Heart right ventricle (tissue), 16 donors: ENCODE measurements around the gene EZH1. TPM values are rescaled to one million over a fixed set of nuclear protein-coding genes. Genes with fewer than 3 reads are reported as not detected.

Source experiments
- ATAC-seq, 8 donors: fragments of 200-7000 bp; cut with Tn5 transposase; one replicate each; pipeline ENCODE4 v1.9.1; 2020; ENCODE audit warnings: mild to moderate bottlenecking in 8 of 8, moderate library complexity in 8 of 8, moderate number of reproducible peaks in 1 of 8
- DNase-seq, 2 donors: peaks; one replicate each; pipeline ENCODE4 v3.0.0-alpha.2; 2020
- H3K27ac ChIP-seq, 10 donors: fragments of 200-600 bp; sonication (generic) in 2 of 10; one replicate each; pipeline versions ENCODE4 v1.5.0 to v1.8.0; 2020 to 2022; ENCODE audit warnings: mild to moderate bottlenecking in 3 of 10
- H3K27me3 ChIP-seq, 7 donors: fragments of 200-600 bp; one replicate each; pipeline ENCODE4 v1.8.0; 2021 to 2022; ENCODE audit warnings: mild to moderate bottlenecking in 2 of 7
- H3K36me3 ChIP-seq, 9 donors: fragments of 200-600 bp; sonication (generic) in 1 of 9; one replicate each; pipeline versions ENCODE4 v1.5.0 to v1.8.0; 2020 to 2022; ENCODE audit warnings: mild to moderate bottlenecking in 2 of 9
- H3K4me1 ChIP-seq, 9 donors: fragments of 200-600 bp; sonication (generic) in 1 of 9; one replicate each; pipeline versions ENCODE4 v1.5.0 to v1.8.0; 2020 to 2022; ENCODE audit warnings: mild to moderate bottlenecking in 4 of 9
- H3K4me3 ChIP-seq, 10 donors: fragments of 200-600 bp; sonication (generic) in 2 of 10; one replicate each; pipeline versions ENCODE4 v1.5.0 to v1.8.0; 2020 to 2022; ENCODE audit warnings: mild to moderate bottlenecking in 7 of 10, moderate library complexity in 2 of 10
- H3K9me3 ChIP-seq, 11 donors: fragments of 200-600 bp in 10 of 11; sonication (generic) in 2 of 11; one replicate each; pipeline versions ENCODE4 v1.5.0 to v1.8.0; 2013 to 2022; ENCODE audit warnings: mild to moderate bottlenecking in 2 of 11, control low read depth in 1 of 11, moderate library complexity in 1 of 11
- CTCF ChIP-seq, 9 donors: fragments of 200-600 bp; sonication (generic) in 2 of 9; IDR thresholded peaks; one replicate each; pipeline versions ENCODE4 v1.5.0 to v1.8.0; 2021 to 2022; ENCODE audit warnings: antibody characterized with exemption in 9 of 9, mild to moderate bottlenecking in 5 of 9, moderate library complexity in 1 of 9
- WGBS, 2 donors: extraction: QIAGEN DNeasy Blood & Tissue Kit; methylation state at CpG; one replicate each; pipeline ENCODE4 v1.1.7; 2013; ENCODE audit warnings: inconsistent platforms in 1 of 2; 5-methylcytosine and 5-hydroxymethylcytosine counted together
- intact Hi-C, 10 donors: fragments of 100-400 bp; cut with DNase I; formaldehyde crosslinking; loops; one replicate each; pipeline versions ENCODE4 v1.11.1 to v1.14.2; 2022
- polyA plus RNA-seq, 2 donors: library from polyadenylated mRNA; stranded (reverse); fragments of 200-250 nt; gene quantifications; one replicate each; pipeline ENCODE4 v1.2.3, GENCODE V29; 2013
- total RNA-seq, 10 donors: library from RNA; stranded (reverse); fragmentation: NEBNext Ultra II Directional in 3 of 10; extraction: Animal tissue kit (Norgen Biotek cat#: 25700) in 3 of 10; gene quantifications; one replicate each; pipeline versions ENCODE4 v1.2.1 to v1.2.4, GENCODE V29; 2021 to 2023
- donor health status: Arrhythmogenic right ventricular cardiomyopathy.
- donor health status: ischemic (EF 13 %, LVEDD 7.1; RV severe dilation, severe dysfunction).
- donor health status: healthy with polysubstance abuse.
- donor health status: DM: no; HTN: yes; CAD: no.
- donor health status: DM: no; HTN: no; CAD: no.
- donor health status: ischemic (EF 25% LVEDD 6.9; RV normal size, moderate dysfunction).
- donor health status: ischemic (EF 25% LVEDD 5.7; RV mildly dilated, moderate dysfunction).
- donor health status: healthy.
- donor health status: DM: yes; HTN: yes; CAD: no.
- donor health status: Ischemic cardiomyopathy.
- donor health status: ischemic (EF 35%, LVEDD 5.7; RV mildly dilated, moderate dysfunction).
- donor health status: nonischemic (EF 11% LVEDD 7.7; RV severe dilation, severe dysfunction).
- donor health status: DM: yes; HTN: yes; CAD: no.
- donor health status: PGD.
- donor health status: ischemic (EF 29% LVEDD 5.4; RV normal size, mild dysfunction).
- donor health status: nonischemic (EF 23%, LVEDD 6.1; RV moderate dilation, normal function).

EZH1 gene
- total and polyA plus RNA-seq, 12 donors: 16.0 to 50.5 (median 45.9) TPM

DNA sequence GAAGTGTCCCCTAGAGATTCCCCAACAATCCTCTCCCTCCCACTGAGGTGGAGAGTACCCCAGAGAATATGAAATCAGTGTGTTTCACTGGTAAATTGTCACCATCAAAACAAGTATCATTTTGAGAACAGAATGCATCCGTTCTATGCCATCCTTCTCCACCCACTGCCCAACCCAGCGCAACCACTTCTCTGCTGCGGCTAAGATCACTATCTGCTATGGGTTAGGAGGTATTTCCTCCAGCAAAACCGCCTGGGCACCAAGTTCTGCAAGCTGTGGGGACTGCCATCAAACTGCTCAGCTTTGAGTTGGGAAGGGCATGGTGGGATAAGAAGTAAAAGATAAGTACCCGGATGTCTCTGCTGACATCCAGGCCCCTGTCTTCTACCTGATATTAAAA is 38.1 kb downstream of the EZH1 start:
- no peak for ATAC-seq
- intact Hi-C loops: no loop called here
- H3K4me3 ChIP-seq: no peak overlapping the region
- no peaks in the 10 kb centered on the region for H3K9me3 ChIP-seq
- 85 to 86% methylated on average over 5 of the region's 5 CpGs for WGBS, 2 donors
- no peak for DNase-seq
- no peaks in the 10 kb centered on the region for H3K27me3 ChIP-seq
- no peak overlapping the region for H3K27ac ChIP-seq
- no peaks in the 10 kb centered on the region for H3K4me1 ChIP-seq
- TF ChIP-seq CTCF (IDR thresholded peaks at IDR 0.05): no peak
- H3K36me3 ChIP-seq: peaks cover 15 to 100% (median 98%) of the 10 kb centered on the region in 9 donors

- DNase-seq (no peak), ATAC-seq (no peak)
- Histone ChIP-seq H3K36me3 (peaks cover 15 to 100% (median 92%) of the 10 kb centered on the region in 9 donors), H3K4me3 (no peak overlapping the region), H3K4me1 (no peaks in the 10 kb centered on the region), H3K27me3 (no peaks in the 10 kb centered on the region), H3K27ac (no peak overlapping the region), H3K9me3 (no peaks in the 10 kb centered on the region)
- no peak for TF ChIP-seq CTCF (IDR thresholded peaks at IDR 0.05)
- intact Hi-C loops: no loop called here
- 86 to 88% methylated on average over 8 of the region's 8 CpGs for WGBS, 2 donors
Measured at GRCh38 chr17:42704837-42705494, 39.9 kb downstream of the EZH1 start.

- no peaks in the 10 kb centered on the region for H3K9me3 ChIP-seq
- peaks cover 15 to 100% (median 87%) of the 10 kb centered on the region in 9 donors for H3K36me3 ChIP-seq
- H3K4me3 ChIP-seq: no peak overlapping the region
- H3K4me1 ChIP-seq: peaks cover 0 to 2% (median 1%) of the 10 kb centered on the region in 9 donors
- ATAC-seq (no peak), DNase-seq (no peak)
- WGBS, 2 donors: 95 to 96% methylated on average over 5 of the region's 5 CpGs
- no peak overlapping the region for H3K27ac ChIP-seq
- TF ChIP-seq CTCF (IDR thresholded peaks at IDR 0.05): no peak
- no peaks in the 10 kb centered on the region for H3K27me3 ChIP-seq
- intact Hi-C loops: no loop called here
Measured at GRCh38 chr17:42704490-42704836, 40.4 kb downstream of the EZH1 start.

GRCh38 chr17:42702446-42702845 is 42.4 kb downstream of the EZH1 start:
- H3K27me3 ChIP-seq: no peaks in the 10 kb centered on the region
- peaks cover 0 to 11% (median 7%) of the 10 kb centered on the region in 9 donors for H3K4me1 ChIP-seq
- ATAC-seq (no peak), DNase-seq (no peak)
- no peak for TF ChIP-seq CTCF (IDR thresholded peaks at IDR 0.05)
- intact Hi-C loops: no loop called here
- no peaks in the 10 kb centered on the region for H3K9me3 ChIP-seq
- 88% methylated on average over 11 of the region's 11 CpGs for WGBS, 2 donors
- no peak overlapping the region for H3K27ac ChIP-seq
- H3K36me3 ChIP-seq: peaks cover 8 to 93% (median 73%) of the 10 kb centered on the region in 9 donors
- H3K4me3 ChIP-seq: no peak overlapping the region
